Gastroesophageal sphincter (tissue), 3 donors: Measurements from ENCODE around the gene ACTMAP.

ENCODE experiments used
- CTCF ChIP-seq, 4 experiments: fragments of 200-600 bp in 2 of 4; fragments of 450-650 bp in 2 of 4; sonication (generic) in 1 of 4; IDR thresholded peaks; one replicate each; pipeline ENCODE4 v1.5.1; 2017 to 2019; ENCODE audit warnings: antibody characterized with exemption in 4 of 4, mild to moderate bottlenecking in 2 of 4, moderate library complexity in 2 of 4
- POLR2A ChIP-seq, 2 donors: fragments of 450-650 bp; IDR thresholded peaks; one replicate each; pipeline ENCODE4 v1.6.1; 2017; ENCODE audit warnings: antibody characterized with exemption in 2 of 2, mild to moderate bottlenecking in 2 of 2, moderate library complexity in 1 of 2

GRCh38 chr19:40695881-40696280 lies 54.4 kb downstream of the ACTMAP start:
- no peak for TF ChIP-seq CTCF (IDR thresholded peaks at IDR 0.05)
- TF ChIP-seq POLR2A (IDR thresholded peaks at IDR 0.05), result no peak
